ENCODE data around the gene HIVEP1.

DNA sequence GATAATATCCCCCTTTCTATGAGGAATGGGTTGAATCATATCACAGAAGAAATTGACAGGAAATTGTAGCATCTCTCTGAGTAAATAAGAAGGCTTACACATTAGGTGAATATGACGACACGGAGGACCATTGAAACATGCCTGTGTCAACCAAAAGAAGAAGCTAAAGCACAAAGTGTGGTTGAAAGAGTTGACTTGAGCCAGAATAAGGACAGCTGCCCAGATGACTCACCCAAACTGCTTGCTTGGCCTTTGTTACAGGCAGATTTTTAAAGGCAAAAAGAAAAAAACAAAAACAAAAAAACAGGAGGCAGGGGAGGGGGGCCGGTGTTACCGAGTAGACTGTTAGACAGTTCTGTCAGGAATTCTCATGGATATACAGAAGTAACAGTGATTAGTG lies 148.2 kb downstream of the HIVEP1 start:
- no peak for TF ChIP-seq ESRRA (CRISPR knock-in tag; IDR thresholded peaks at IDR 0.05; ENCODE audit: borderline replicate concordance)
- TF ChIP-seq, protein P1, sequence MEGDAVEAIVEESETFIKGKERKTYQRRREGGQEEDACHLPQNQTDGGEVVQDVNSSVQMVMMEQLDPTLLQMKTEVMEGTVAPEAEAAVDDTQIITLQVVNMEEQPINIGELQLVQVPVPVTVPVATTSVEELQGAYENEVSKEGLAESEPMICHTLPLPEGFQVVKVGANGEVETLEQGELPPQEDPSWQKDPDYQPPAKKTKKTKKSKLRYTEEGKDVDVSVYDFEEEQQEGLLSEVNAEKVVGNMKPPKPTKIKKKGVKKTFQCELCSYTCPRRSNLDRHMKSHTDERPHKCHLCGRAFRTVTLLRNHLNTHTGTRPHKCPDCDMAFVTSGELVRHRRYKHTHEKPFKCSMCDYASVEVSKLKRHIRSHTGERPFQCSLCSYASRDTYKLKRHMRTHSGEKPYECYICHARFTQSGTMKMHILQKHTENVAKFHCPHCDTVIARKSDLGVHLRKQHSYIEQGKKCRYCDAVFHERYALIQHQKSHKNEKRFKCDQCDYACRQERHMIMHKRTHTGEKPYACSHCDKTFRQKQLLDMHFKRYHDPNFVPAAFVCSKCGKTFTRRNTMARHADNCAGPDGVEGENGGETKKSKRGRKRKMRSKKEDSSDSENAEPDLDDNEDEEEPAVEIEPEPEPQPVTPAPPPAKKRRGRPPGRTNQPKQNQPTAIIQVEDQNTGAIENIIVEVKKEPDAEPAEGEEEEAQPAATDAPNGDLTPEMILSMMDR (IDR thresholded peaks at IDR 0.05): no peak
- TF ChIP-seq, protein P2, sequence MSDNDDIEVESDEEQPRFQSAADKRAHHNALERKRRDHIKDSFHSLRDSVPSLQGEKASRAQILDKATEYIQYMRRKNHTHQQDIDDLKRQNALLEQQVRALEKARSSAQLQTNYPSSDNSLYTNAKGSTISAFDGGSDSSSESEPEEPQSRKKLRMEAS (CRISPR knock-in tag; IDR thresholded peaks at IDR 0.05): no peak
- TF ChIP-seq, protein P3, sequence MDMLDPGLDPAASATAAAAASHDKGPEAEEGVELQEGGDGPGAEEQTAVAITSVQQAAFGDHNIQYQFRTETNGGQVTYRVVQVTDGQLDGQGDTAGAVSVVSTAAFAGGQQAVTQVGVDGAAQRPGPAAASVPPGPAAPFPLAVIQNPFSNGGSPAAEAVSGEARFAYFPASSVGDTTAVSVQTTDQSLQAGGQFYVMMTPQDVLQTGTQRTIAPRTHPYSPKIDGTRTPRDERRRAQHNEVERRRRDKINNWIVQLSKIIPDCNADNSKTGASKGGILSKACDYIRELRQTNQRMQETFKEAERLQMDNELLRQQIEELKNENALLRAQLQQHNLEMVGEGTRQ (CRISPR knock-in tag; IDR thresholded peaks at IDR 0.05): no peak
- no peak for TF ChIP-seq NR1H2 (CRISPR knock-in tag; IDR thresholded peaks at IDR 0.05)
- TF ChIP-seq NFE2L1 (CRISPR knock-in tag; IDR thresholded peaks at IDR 0.05): no peak
- TF ChIP-seq CBFB (CRISPR knock-in tag; IDR thresholded peaks at IDR 0.05; ENCODE audit: low read depth): no peak
- TF ChIP-seq, protein P4, sequence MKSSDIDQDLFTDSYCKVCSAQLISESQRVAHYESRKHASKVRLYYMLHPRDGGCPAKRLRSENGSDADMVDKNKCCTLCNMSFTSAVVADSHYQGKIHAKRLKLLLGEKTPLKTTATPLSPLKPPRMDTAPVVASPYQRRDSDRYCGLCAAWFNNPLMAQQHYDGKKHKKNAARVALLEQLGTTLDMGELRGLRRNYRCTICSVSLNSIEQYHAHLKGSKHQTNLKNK (CRISPR knock-in tag; IDR thresholded peaks at IDR 0.05): no peak
- TF ChIP-seq, protein P5, sequence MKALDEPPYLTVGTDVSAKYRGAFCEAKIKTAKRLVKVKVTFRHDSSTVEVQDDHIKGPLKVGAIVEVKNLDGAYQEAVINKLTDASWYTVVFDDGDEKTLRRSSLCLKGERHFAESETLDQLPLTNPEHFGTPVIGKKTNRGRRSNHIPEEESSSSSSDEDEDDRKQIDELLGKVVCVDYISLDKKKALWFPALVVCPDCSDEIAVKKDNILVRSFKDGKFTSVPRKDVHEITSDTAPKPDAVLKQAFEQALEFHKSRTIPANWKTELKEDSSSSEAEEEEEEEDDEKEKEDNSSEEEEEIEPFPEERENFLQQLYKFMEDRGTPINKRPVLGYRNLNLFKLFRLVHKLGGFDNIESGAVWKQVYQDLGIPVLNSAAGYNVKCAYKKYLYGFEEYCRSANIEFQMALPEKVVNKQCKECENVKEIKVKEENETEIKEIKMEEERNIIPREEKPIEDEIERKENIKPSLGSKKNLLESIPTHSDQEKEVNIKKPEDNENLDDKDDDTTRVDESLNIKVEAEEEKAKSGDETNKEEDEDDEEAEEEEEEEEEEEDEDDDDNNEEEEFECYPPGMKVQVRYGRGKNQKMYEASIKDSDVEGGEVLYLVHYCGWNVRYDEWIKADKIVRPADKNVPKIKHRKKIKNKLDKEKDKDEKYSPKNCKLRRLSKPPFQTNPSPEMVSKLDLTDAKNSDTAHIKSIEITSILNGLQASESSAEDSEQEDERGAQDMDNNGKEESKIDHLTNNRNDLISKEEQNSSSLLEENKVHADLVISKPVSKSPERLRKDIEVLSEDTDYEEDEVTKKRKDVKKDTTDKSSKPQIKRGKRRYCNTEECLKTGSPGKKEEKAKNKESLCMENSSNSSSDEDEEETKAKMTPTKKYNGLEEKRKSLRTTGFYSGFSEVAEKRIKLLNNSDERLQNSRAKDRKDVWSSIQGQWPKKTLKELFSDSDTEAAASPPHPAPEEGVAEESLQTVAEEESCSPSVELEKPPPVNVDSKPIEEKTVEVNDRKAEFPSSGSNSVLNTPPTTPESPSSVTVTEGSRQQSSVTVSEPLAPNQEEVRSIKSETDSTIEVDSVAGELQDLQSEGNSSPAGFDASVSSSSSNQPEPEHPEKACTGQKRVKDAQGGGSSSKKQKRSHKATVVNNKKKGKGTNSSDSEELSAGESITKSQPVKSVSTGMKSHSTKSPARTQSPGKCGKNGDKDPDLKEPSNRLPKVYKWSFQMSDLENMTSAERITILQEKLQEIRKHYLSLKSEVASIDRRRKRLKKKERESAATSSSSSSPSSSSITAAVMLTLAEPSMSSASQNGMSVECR (CRISPR knock-in tag; IDR thresholded peaks at IDR 0.05; ENCODE audit: borderline replicate concordance): no peak
- TF ChIP-seq NFATC4 (CRISPR knock-in tag; IDR thresholded peaks at IDR 0.05): no peak
- no peak for TF ChIP-seq ZNF121 (CRISPR knock-in tag; IDR thresholded peaks at IDR 0.05)
- no peak for TF ChIP-seq ZNF423 (CRISPR knock-in tag; IDR thresholded peaks at IDR 0.05)
- TF ChIP-seq, protein P6, sequence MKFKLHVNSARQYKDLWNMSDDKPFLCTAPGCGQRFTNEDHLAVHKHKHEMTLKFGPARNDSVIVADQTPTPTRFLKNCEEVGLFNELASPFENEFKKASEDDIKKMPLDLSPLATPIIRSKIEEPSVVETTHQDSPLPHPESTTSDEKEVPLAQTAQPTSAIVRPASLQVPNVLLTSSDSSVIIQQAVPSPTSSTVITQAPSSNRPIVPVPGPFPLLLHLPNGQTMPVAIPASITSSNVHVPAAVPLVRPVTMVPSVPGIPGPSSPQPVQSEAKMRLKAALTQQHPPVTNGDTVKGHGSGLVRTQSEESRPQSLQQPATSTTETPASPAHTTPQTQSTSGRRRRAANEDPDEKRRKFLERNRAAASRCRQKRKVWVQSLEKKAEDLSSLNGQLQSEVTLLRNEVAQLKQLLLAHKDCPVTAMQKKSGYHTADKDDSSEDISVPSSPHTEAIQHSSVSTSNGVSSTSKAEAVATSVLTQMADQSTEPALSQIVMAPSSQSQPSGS (CRISPR knock-in tag; IDR thresholded peaks at IDR 0.05; ENCODE audit: borderline replicate concordance, low read depth): no peak
- TF ChIP-seq, protein P7, sequence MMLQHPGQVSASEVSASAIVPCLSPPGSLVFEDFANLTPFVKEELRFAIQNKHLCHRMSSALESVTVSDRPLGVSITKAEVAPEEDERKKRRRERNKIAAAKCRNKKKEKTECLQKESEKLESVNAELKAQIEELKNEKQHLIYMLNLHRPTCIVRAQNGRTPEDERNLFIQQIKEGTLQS (CRISPR knock-in tag; conservative IDR thresholded peaks at IDR 0.05): no peak

All from WTC11 (cell line).